Suppressor macrophage treated with lipopolysaccharide for 1 hour (primary cell): Measurements from ENCODE around the gene SYT11.
"Not testable (repeated sequence)": the region's sequence is repeated elsewhere in the genome, so short reads cannot be mapped to it uniquely, and the experiment has no call there.

Source experiments
- DNase-seq, 3 donors: peaks; one replicate each; pipeline ENCODE4 v3.0.0-alpha.2; 2020 to 2022

Gene SYT11, protein sequence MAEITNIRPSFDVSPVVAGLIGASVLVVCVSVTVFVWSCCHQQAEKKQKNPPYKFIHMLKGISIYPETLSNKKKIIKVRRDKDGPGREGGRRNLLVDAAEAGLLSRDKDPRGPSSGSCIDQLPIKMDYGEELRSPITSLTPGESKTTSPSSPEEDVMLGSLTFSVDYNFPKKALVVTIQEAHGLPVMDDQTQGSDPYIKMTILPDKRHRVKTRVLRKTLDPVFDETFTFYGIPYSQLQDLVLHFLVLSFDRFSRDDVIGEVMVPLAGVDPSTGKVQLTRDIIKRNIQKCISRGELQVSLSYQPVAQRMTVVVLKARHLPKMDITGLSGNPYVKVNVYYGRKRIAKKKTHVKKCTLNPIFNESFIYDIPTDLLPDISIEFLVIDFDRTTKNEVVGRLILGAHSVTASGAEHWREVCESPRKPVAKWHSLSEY

DNA sequence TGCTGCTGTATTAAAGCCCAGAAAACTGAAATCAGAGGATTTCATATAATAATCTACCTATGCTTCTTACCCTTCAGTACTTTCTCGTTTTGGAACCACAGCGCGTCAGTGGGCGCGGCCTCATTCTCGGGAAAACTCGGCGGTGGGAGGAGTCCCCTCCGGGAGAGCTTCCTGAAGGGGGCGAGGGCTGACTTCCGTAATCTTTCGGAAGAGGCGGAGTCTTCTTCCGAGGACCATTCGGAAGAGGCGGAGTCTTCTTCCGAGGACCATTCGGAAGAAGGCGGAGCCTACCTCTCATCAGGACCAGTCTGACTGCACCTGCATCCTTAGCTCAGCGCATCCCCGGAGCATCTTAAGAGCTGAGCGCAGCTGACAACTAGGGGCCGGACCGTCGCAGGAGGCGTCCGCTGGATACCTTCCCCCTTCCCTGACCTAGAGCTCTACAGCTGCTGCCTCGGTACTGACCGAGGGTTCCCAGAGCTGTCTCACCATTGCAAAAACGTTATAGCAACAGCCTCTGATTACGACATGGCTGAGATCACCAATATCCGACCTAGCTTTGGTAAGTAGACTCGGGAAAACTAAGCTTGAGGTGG lies at the start of gene SYT11:
TSS of gene SYT11 (plus strand) at position 334 of the 596 bp plus-strand sequence. CDS start at position 529, 195 bp downstream.
- peak; percentile 98 for DNase-seq

DNA sequence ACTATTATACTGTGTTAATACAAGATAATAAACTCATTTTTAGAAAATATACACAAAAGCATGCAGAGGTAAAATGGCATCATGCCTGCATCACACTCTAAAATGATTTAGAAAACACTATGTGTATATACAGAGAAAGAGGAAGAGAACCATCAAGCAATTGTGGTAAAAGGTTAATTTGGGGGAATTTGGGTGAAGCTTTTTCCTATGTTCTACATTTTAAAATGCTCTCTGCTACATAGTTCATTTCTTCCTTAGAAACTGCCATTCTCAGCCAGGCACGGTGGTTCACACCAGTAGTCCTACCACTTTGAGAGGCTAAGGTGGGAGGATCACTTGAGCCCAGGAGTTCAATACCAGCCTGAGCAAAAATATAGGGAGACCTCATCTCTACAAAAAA lies 46.5 kb upstream of the SYT11 start:
- DNase-seq, result no peak

DNA sequence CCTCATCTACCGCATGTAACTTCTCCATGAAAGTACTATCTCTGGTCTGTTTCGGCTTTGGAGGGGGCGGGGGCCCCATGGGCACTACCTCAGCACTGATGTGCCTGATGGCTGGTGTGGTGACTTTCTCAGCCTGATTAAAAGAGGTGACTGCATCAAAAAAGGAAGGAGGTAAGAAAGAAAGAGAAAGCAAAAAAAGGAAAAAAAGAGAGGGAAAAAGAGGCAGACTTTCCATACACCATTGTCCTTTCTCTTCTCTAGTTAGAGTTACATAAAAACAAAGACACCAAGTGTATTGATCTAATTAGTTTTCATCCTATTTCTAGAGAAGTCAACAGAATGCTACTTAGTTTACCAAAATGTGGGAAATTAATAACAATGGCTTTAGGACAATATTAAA lies 45.7 kb upstream of the SYT11 start:
- no peak for DNase-seq

DNA sequence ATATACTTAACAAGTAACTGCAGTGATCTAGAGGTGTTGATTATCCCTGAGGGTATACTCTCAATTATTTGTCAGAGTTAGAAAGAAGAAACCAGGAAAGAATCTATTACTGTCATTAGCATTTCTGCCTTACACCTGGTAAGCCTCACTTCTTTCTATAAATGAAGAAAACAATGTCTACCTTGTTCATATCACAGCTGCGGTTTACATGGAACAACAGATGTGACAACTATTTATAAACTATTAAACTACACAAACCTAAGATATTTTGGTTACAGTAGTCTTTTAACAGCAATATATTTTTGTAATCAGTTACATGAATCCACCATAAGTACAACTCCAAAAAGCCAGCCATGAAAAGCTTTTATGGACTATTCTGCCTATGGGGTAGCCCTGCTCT lies 43.0 kb upstream of the SYT11 start:
- DNase-seq, result no peak

DNA sequence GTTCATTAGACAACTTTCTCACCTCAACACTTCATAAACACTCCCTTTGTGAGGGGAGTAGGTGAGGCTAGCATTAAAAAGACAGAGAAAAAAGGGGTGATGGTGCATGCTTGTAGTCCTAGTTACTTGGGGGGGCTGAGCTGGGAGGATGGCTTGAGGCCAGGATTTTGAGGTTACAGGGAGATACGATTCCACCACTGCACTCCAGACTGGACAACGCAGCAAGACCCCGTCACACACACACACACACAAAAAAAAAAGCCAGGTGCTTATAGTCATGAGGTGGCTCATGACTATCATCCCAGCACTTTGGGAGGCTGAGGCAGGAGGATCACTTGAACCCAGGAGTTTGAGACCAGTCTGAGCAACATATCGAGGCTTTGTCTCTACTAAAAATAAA lies 31.9 kb upstream of the SYT11 start:
- DNase-seq, result no peak

DNA sequence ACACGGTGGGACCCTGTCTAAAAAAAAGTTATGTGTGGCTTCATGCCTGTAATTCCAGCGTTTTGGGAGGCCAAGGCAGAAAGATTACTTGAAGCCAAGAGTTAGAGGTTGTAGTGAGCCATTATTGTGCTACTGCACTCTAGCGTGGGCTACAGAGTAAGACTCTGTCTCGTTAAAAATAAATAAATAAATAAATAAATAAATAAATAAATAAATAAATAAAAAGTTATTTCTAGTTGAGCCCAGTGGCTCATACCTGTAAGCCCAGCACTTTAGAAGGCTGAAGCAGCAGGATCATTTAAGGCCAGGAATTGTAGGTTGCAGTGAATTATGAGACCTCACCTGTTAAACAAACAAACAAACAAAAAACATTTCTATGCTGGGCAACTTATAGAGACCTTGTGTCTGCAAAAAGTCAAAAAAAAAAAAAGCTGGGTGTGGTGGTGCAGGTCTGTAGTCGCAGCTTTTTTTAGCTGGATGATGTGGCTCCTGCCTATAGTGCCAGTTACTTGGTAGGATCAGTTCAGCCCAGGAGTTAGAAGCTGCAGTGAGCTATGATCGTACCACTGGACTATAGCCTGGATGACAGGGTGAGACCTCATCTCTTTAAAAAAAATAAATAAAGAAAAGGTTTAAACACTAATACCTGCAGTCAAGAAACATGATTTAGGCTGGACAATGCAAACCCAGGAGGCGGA lies 27.9 kb upstream of the SYT11 start:
- no peak for DNase-seq

DNA sequence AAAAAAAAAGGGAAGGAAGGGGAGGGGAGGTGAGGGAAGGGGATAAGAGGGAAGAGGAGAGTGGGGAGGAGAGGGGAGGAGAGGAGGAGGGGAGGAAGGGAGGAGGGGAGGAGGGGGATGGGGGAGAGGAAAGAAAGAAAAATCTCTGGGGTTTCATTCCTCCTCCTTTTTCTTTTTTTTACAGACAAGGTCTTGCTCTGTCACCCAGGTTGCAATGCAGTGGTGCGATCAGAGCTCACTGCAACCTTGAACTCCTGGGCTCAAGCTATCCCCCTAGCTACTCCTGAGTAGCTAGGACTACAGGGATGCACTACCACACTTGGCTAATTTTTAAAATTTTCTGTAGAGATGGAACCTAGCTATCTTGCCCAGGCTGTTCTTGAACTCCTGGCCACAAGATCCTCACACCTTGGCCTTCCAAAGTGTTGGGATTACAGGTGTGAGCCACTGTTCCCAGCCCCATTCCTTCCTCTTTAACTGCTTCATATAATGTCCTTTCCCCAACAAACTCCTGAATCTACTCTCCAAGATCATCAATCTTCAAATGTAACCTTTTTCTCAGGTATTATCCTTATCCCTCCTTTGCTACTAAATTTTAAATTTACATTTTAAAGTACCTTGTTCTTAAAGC lies 25.6 kb upstream of the SYT11 start:
- DNase-seq, result peak in 1 of 3 donors; percentile 2

DNA sequence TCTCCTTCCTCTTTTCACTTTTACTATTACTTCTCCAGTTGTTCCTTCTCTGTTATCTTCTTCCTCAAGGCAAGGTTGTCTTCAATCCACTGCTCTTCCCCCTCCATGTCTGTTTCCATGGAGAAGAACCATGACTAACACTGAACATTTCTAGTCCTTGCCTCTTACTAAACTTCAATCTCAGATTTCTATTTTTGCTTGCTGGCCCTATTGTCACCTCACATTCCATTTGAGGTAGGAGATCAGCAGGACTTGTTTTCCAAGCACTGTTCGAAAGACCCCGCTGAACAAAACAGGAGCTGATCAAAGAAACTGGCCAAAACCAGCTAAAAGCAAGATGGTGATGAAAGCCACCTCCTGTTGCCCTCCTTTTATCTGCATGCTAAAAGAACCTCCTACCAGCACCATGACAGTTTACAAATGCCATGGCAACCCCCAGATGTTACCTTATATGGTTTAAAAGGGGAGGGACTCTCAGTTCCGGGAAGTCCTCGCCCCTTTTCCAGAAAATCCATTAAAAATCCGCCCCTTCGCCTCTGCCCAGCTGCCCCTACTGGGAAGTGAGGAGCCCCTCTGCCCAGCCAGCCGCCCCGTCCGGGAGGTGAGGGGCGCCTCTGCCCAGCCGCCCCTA lies 25.0 kb upstream of the SYT11 start:
- DNase-seq, result peak; percentile 16 to 53 (median 47)

DNA sequence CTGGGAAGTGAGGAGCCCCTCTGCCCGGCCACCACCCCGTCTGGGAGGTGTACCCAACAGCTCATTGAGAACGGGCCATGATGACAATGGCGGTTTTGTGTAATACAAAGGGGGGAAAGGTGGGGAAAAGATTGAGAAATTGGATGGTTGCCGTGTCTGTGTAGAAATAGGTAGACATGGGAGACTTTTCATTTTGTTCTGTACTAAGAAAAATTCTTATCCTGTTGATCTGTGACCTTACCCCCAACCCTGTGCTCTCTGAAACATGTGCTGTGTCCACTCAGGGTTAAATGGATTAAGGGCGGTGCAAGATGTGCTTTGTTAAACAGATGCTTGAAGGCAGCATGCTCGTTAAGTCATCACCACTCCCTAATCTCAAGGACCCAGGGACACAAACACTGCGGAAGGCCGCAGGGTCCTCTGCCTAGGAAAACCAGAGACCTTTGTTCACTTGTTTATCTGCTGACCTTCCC lies 24.4 kb upstream of the SYT11 start:
- not testable (repeated sequence) for DNase-seq

DNA sequence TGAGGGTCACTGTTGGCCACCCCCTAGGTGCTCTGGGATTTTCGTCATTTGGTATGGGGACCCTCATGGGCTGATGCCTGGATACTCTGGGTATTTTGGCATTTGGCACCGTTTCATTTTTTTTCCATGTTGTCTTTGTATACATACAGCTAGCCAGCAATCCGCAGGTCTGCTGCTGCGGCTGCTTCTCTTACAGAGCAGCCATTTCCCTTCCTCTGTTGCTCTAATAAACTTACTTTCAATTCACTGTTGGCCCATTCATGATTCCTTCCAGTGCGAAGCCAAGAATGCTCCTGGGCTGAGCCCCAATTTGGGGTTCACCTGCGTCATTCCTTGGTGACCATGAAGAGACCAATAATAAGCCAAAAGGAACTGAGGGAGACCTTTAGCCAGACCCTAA lies 23.8 kb upstream of the SYT11 start:
- DNase-seq, result no peak

DNA sequence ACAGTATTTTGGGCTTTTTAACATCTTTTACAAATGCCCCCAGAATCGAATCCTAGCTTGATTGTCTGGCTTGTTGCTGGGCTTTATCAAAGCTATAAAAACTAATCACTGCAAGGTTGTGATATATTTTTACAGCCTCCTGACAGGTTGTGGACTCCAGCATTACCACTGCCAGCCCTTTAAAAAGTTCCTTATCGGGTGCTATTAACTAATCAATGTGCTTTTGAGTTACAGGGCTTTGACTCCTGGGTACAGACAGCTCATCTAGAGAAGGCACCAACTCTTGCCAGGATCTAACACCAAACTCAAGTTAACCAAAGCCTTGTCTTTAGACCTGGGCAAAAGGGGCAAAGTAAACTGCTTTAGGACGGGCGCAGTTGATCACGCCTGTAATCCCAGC lies 19.0 kb upstream of the SYT11 start:
- no peak for DNase-seq

DNA sequence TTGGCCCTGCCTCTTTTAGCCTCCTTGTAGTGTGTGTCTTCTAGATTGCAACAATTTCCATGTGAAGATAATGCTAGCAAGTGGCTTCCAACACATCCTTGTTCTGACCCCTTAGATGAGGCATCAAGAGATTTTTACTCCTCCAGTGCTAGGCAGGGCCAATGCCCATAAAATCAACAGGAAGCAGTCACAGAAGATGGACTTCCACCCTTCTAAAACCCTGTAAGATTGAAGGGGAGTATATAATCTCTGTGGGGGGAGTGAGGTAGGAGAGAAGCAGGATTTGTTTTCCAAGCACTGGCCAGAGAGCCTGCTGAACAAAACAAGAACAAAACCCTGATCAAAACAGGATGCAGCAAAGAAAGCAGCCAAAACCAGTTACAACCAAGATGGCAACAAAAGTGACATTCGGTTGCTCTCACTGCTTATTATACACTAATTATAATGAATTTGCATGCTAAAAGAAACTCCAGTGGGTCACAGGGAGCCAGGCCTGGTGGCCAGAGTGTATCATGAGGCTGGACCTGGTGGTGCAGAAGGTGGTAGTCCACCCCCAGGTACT lies 14.4 kb upstream of the SYT11 start:
- no peak for DNase-seq

DNA sequence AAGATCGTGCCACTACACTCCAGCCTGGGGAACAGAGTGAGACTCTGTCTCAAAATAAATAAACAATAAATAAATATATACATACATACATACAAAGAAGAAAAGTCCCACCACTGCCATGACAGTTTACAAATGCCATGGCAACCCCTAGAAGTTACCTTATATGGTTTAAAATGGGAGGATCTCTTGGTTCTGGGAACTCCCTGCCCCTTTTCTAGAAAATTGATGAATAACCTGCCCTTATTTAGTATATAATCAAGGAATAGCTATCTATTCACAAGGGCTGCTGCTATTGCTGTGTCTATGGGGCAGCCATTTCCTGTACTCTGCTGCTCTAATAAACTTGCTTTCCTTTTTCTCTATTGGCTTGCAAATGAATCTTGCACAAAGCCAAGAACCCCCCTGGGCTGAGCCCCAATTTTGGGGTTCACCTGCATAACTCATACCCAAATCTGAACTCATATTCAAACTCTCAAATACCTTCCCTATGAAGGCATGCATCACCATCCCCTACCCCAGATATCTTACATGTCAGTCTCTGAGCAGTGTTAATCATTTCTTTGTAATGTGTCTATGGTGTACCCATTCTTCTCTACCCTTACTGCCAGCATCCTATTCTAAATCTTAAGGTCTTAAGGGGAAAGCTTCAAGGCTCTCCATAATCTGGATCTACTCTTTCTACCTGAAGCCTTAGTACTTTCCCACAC lies 11.4 kb upstream of the SYT11 start:
- no peak for DNase-seq

DNA sequence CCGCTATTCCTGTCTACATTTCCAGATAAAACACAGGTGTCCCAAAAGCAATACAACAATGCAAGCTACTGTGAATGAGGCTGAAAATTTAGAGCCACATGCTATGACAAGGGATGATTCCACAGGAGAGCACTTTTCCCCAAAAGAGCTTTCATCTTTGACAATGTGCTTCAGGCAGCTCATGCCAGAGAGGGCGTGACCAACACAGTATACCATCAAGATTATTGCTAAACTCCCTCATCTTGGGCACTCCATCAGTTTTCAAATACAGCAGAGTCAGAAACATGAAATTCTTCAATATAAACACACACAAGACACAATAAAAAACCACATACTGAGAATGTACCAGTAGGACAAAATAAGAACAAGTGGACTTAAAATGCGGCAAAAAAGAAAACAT lies 9.0 kb upstream of the SYT11 start:
- DNase-seq, result no peak

DNA sequence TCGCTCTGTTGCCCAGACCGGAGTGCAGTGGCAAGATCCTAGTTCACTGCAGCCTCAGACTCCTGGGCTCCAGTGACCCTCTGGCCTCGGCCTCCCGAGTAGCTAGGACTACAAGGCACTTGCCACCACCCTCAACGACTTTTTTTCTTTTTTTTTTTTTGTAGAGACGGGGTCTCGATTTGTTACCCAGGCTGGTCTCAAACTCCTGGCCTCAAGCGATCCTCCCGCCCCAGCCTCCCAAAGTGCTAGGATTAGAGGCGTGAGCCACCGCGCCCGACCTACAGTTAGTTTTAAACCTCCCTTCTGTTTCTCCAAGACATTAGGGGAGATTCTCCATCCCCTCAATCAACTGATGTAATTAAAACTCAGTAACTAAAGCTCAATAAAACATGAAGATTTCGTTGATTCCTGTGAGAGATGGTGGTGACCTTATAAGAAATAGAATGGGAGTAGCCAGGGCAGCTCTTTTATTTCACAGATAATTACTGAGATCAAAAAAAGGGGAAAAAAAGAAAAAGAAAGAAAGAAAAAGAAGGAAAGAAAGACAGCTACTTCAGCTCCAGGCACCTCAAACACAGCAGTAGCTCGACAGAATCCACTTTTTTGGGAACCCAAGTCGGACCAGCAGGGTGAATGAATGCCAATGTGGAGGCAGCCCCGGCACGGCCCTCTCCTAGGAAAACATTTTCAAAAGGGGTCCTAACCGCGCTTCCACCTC lies 3.0 kb upstream of the SYT11 start:
- no peak for DNase-seq

DNA sequence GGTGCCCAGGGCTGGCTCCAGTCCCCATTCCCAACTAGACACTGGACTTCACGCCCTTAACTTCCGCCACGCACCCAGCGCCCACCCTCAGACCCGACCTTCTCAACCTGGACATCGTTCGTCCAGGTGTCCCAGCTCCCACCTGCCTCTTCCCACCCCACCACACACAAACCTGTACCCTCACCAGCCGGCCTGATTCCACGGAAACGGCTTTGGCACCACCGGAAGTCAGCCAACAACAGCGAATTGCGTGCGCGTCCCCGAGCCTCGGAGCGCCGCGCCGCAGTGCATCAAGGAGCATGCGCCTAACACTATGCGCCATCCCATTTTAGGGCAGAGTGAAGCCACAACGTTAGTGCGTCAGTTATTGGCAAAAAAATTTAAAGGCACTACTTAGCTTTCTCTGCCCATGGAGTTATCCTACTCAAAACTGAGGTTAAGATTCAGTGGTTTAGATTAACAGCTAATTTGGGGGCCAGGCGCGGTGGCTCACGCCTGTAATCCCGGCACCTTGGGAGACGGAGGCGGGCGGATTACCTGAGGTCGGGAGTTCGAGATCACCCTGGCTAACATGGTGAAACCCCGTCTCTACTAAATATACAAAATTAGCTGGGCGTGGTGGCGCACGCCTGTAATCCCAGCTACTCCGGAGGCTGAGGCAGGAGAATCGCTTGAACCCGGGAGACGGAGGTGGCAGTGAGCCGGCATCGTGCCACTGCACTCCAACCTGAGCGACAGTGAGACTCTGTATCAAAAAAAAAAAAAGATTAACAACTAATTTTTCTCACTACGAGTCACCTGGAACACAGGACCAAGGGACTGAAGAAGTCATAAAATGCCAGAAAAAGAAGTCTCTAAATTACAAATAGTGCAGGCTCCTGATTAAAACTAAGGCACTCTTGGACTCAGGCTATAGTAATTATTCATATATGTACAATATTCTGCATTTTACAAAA lies 2.1 kb upstream of the SYT11 start, which contains the start of gene GON4L:
TSS of gene GON4L (minus strand) at position 240 of the 956 bp plus-strand sequence. CDS start 3,434 bp downstream, outside the sequence.
- DNase-seq, result peak; percentile 95 to 97 (median 96)

DNA sequence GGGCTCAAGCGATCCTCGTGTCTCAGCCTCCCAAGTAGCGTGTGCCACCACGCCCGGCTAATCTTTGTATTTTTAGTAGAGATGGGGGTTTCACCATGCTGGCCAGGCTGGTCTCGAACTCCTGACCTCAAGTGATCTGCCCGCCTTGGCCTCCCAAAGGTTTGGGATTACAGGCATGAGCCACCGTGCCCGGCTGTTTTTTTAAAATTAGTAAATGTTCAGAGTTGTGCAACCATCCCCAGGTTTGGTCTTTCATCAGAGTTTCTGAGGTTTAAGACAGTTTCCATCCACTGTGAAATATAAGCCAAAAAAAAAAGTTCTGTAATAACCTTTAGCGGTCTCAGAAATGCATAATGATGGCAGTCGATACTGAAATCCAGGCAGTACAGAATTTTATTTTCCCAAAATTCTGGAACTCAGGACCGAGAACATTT lies 550 bp upstream of the SYT11 start:
- peak in 1 of 3 donors; percentile 50 for DNase-seq

DNA sequence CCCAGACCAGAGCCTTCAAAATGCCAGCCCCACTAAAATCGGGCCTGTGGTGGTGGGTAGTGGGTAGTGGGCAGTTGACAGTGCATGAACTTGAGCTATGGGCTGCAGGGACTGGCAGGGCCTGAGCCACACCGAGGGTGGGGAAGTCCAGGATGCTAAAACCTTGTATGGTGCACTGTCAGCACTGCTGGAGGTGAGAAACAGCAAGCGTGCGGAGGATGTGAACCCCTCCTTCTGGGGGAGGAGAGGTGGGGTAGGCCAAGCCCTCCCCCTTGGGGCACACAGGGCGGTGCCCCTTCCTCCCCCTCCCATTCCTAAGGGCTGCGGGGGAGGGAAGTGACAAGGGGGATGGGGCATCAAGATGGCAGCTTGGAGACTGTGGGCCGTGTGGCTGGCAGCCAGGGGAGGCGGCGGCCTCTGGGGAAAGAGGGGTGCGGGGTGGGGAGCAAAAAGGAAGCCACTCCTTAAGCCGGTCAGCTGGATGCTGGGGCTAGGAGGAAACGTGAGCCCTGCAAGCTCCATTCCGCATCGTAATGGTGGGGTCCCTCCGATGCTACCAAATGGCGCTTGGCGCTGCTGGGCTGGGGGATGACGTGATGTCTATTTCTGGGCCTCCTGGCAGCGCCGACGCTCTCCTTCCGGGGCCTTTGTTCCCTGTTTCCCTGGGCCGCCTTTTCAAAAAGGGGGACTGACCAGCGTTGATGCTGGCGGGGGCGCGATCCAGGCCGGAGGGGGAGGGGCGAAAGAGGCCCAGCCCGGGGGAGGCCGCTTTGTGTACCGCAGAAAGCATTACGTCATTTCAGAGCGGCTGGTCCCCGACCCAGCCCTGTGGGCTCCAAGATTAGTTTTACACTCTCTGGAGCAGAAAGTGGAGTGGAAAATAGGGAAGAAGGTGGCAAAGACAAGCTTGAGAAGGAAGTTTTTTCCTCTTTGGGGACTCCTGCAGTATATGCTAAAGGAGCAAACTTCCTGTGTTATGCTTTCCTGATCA lies 809 bp downstream of the SYT11 start:
- peak; percentile 92 to 96 (median 93) for DNase-seq
